HT1080 (cell line): ENCODE results near the gene SCGB1C2. TPM values are rescaled to one million over a fixed set of nuclear protein-coding genes. Genes with fewer than 3 reads are reported as not detected.
A peak's percentile ranks its signal among the peaks of the same experiment; 100 is the strongest.
"Not testable (repeated sequence)": the region's sequence is repeated elsewhere in the genome, so short reads cannot be mapped to it uniquely, and the experiment has no call there.

Source experiments
- DNase-seq: peaks from one replicate; pipeline ENCODE4 v3.0.0-alpha.2; 2015; ENCODE audit warnings: low read depth
- total RNA-seq: library from RNA; depleted of rRNA; stranded (reverse); fragments of >200 nt; shearing (Covaris generic); gene quantifications from 2 replicates; pipeline ENCODE4 v1.2.3, GENCODE V29; 2014

SCGB1C2 gene
- total RNA-seq, 1 experiment from 2014 or later = not detected

DNA sequence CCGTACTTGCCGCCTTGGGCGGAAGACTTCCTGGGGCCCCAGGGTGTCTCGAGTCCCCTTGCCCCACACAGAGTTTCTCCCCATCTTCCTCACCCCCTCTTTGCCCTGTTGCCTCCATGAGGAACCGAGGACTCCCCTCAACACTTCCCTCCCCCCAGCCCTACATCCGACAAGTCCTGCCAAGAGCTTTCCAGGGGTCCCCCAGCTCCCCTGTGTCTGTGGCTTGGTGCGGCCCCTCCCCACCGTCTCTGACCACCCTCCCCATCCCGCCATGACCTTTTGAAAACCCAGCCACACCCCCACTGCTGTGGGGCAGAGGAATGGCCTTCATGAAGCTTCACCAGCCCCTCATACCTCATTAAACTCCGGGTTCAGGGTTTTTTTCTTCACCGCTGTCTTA, 11.4 kb downstream of the SCGB1C2 start:
- DNase-seq = no peak

DNA sequence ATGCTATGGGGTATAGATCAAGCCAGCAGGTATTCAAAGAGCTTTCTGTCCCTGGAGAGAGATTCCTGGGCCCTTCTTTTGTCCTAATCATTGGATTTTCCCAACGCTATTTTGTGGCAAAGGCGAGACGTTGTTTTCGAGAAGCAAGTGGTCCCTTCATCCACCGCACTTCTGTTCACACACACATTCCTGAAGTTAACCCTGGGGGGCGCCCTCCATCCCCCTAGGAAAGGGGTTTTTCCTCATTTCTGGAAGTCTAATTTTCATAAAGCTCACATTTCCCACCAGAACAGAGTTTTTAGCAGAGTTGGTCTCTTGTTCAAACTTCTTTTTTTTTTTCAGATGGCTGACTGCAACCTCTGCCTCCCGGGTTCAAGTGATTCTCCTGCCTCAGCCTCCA, 11.9 kb downstream of the SCGB1C2 start:
- no peak for DNase-seq

DNA sequence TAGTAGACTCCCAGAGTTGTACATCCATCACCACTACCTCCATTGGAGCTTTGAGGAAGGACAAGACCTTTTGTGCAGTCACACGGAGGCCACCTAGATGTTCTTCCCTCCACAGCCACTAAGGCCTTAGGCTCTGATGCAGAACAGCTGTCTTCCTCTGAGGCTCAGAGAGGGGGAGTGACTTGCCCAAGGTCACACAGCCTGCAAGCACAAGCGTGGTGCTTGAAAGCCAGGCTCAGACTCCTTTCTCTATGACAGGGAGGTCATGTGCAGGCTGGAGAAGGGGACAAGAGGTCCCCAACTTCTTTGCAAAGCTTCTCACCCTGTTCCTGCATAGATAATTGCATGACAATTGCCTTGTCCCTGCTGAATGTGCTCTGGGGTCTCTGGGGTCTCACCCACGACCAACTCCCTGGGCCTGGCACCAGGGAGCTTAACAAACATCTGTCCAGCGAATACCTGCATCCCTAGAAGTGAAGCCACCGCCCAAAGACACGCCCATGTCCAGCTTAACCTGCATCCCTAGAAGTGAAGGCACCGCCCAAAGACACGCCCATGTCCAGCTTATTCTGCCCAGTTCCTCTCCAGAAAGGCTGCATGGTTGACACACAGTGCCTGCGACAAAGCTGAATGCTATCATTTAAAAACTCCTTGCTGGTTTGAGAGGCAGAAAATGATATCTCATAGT, 12.7 kb downstream of the SCGB1C2 start:
- no peak for DNase-seq

DNA sequence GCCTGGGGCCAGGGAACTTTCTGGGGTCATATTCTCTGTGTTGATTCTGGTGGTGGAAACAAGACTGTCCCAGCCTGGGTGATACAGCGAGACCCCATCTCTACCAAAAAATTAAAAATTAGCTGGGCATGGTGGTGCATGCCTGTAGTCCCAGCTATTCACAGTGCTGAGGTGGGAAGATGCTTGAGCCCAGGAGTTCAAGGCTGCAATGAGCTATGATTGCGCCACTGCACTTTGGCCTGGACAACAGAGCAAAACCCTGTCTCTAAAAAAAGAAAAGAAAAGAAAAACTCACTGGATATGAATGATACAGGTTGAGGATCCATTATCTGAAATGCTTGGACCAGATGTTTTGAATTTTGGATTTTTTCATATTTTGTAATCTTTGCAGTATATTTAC, 13.6 kb downstream of the SCGB1C2 start:
- DNase-seq = no peak

DNA sequence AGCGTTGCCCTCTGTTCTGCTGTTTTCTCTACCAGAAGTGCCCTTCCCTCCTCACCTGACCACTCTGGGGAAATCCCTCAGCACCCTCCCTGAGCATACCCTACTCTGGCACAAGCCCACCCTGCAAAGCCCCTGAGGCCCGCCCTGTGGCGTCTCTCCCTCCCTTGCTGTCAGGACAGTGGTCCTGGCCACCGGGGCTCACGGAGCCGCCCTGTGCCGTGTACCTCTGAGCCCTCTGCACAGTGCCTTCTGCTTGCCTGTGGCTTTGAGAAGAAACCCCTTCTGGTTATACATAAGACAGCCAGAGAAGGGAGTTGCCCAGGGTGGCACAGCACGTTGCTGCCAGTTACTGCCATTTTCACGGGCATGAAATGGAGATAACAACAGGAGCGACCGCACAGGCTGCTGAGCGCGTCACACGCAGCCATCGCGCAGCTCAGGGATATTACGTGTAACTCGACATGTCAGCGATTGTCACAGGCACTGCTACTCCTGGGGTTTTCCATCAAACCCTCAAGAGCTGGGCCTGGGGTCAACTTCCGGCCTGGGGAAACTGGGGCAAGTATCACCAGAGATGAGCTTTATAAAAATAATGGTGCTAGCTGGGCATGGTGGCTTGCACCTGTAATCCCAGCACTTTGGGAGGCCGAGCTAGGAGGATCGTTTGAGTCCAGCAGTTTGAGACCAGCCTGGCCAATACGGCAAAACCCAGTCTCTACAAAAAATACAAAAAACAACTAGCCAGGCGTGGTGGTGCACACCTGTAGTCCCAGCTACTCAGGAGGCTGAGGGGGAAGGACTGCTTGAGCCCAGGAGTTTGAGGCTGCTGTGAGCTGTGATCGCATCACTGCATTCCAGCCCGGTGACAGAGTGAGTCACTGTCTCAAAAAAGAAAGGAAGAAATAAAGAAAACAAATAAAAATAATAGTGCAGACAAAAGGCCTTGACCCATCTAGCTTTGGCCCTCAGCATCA, 14.8 kb downstream of the SCGB1C2 start:
- DNase-seq = no peak

DNA sequence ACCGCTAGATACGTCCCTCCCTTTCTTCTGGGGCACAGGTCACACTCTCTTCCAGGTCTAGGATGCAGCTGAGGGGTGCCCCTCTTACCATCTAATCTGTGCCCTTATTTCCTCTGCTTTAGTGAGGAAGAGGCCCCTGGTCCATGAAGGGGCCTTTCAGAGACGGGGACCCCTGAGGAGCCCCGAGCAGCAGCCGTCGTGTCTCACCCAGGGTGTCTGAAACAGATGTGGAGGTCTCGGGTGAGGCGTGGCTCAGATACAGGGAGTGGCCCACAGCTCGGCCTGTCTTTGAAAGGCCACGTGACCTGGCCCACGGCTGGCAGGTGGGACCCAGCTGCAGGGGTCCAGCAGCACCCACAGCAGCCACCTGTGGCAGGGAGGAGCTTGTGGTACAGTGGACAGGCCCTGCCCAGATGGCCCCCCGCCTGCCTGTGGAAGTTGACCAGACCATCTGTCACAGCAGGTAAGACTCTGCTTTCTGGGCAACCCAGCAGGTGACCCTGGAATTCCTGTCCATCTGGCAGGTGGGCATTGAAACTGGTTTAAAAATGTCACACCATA, 15.6 kb downstream of the SCGB1C2 start:
- no peak for DNase-seq

DNA sequence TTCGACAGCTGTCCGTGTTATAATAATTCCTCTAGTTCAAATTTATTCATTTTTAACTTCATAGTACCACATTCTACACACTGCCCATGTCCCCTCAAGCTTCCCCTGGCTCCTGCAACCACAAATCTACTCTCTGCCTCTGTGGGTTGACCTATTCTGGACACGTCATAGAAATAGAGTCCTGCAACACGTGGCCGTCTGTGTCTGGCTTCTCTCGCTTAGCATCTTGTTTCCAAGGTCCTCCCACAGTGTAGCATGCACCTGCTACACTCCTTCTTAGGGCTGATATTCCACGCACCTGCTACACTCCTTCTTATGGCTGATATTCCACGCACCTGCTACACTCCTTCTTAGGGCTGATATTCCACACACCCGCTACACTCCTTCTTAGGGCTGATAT, 16.5 kb downstream of the SCGB1C2 start:
- DNase-seq = no peak

DNA sequence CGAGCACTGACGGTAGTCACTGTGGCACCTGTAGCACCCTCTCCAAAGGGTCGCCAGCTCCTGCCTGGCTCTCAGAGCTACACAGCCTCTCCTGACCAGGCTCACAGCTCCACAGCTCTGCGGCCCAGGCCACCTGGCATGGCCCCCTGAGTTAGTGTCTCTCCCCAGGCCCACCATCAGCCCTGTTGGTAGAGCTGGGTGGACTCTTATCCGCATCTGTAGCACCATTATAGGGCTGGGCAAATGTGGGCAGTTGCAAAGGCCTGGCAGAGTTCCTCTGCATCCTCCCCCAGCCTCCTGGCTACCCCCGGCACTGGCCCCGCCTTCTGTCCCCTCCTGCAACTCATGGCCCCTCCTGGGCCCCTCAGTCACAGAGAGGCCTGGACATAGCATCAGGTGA, 18.2 kb downstream of the SCGB1C2 start:
- no peak for DNase-seq

DNA sequence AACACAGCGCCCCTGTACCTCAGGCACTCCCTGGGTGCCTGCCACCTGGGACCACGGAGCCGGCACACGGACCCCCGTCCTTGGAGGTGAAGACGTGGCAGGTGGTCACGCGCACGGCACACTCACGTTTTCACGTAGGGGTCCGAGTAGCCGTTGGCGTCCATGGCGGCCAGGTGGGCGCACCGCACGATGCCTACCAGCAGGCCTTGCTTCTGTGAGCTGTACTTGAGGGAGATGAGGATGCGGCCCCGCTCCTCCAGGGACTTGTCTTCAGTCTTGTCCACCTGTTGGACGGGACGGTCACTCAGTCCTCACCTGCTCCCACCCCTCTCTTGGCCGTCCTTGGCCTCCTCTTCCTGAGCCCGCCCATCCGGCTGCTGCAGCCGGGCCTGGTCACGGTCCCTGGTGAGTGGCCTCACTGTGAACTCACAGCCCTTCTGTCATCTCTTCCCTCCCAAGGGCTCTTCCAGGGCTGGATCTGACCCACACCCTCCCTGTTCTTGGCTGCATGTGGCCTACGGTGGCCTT, 18.8 kb downstream of the SCGB1C2 start:
- DNase-seq = no peak

DNA sequence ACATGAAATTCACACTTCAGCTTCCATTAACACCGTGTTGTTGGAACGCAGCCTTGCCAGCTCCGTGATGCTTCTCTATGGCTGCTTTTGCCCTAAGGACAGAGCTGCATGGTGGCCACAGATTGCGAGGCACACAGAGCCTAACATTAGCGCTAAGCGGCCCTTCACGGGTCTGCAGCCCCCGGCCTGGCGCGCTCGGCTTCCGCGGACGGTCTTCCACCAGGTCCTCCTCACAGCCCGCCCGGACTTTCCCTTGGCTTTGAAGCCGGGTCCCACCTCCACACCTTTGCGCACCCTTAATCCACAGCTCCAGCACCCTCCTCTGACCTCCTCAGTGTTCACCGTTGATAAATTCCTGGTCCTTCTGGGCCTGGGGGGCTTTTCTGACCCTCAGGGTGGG, 19.6 kb downstream of the SCGB1C2 start:
- no peak for DNase-seq

DNA sequence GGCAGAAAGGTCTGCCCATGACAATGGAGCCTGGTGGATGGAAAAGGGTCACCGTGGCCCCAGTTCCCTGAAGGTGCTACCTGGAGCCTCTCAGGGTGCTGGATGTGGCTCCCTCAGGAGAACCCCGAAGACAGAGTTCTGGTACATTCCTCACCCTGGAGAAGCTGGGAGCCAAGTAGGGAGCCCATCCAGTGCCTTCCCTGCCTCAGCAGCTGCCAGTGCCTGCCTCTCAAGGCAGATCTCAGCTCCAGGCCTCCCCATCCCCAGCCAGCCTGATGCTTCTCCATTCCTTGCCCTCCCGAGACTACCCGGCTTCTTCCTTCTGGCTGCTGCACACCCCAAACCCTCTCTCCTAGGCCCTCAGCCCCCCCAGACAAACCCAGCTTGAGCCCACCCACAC, 20.5 kb downstream of the SCGB1C2 start:
- DNase-seq = no peak

DNA sequence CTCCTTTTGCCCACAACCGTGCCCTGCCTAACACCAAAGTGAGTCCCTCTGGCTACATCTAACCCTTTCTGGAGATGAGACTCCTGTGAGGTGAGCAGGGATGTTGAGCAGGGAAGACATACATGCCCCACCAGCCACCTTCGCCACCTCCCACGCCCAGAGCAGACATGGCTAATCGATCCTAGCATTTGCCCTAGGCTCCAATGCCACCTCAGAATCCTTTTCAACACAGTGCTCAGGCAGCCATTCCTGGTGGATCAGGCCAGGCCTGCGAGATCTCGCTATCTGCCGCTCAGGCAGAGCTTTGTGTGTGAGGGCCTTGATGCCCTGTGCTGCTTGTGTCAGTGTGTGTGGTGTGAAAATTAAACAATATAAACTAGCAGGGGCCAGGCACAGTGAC, 21.0 kb downstream of the SCGB1C2 start:
- no peak for DNase-seq

DNA sequence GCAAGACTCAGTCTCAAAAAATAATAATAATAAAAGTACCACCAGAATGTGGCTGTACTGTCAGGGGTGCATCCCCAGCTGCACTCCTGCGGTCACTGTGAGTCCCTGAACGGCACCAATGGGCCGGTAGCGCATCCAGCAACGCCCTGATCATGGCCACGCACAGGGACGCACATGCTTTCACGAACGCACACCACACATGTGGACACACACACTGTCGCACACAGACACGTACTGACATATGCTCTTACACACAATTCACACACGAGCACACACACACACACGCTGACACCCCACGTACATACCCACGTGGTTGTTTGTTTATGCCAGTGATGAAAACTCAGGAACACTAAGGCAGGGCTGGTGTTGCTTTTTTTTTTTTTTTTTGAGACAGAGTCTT, 22.2 kb downstream of the SCGB1C2 start:
- DNase-seq = no peak

DNA sequence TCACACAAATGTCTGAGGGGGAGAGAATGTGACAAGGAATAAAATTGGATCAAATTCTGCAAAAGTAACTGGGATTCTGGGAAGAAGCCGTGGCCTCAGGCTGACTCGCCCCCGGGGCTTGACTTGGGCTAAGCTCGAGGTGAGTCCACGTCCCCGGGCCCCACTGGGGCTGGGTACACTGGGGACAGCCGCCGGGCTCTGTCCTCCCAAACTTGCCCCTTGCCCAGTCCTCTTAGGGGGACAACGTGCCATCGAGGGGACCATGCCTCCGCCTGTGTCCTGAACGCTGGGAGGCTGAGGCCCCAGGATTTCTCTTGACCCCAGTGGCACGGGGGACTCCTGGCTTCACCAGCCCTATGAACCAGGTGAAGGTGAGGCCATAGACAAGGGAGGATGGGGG, 23.0 kb downstream of the SCGB1C2 start:
- no peak for DNase-seq

DNA sequence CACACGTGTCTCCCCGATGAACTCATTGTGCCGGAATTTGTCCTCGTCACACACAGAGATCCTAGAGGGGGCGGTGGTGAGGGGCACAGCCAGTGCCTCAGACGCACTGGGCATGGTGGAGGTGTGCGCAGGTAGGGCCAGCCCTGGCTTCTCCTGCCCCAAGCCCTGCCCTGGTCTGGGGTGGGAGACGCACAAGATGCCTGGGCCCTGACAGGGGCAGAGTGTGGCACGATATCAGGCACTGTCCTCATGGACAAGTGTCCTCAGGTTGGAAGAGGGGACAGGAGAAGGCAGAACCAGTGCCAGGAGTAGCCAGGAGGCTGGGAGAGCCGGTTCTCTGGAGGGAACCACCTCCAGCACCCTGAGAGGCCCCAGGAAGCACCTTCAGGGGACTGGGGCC, 24.1 kb downstream of the SCGB1C2 start:
- no peak for DNase-seq

DNA sequence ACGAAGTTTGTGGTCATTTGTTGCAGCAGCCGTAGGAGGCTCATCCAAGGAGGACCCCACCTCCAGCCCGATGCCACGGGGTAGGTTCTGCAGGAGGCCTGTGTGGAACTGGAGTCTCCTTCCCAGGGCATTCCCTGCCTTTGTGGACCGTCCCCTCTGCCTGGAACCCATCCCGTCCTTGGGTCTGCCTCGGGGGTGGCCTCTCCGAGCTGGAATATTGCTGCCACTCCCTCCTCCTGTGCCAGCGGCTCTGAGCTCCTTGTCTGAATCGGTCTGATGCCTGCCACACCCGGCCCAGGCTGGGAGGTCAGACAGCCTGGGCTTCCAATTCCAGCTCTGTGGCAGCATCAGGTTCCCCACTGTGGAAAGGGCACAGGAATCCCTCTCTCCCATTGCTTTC, 25.3 kb downstream of the SCGB1C2 start:
- DNase-seq = no peak

DNA sequence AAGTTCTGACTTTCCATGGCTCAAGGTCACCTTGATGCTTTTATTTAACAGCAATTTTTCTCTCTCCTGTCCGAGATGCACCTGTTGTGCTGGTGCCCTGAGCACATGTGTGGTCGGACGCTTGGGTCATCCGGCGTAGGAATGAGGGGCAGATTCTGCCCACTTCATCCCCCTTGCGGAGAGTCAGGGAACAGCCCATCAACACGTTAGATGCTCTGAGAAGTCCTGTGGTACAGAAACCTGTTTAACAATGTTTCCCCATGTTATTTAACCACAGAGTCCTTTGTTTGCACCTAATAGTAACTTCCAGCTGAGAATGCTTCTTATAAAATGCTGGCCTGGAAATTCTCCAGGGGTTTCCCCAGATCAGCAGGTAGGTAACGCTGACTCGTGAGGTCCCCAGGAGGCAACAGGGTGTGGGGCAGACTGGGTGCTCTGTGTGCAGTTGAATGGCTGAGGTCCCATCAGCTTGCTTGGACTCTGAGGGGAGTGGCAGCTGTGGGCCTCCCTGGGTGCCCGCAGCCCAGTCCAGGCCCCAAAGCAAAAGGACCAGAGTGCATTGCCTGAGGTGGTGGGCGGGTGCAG, 26.2 kb downstream of the SCGB1C2 start:
- no peak for DNase-seq

DNA sequence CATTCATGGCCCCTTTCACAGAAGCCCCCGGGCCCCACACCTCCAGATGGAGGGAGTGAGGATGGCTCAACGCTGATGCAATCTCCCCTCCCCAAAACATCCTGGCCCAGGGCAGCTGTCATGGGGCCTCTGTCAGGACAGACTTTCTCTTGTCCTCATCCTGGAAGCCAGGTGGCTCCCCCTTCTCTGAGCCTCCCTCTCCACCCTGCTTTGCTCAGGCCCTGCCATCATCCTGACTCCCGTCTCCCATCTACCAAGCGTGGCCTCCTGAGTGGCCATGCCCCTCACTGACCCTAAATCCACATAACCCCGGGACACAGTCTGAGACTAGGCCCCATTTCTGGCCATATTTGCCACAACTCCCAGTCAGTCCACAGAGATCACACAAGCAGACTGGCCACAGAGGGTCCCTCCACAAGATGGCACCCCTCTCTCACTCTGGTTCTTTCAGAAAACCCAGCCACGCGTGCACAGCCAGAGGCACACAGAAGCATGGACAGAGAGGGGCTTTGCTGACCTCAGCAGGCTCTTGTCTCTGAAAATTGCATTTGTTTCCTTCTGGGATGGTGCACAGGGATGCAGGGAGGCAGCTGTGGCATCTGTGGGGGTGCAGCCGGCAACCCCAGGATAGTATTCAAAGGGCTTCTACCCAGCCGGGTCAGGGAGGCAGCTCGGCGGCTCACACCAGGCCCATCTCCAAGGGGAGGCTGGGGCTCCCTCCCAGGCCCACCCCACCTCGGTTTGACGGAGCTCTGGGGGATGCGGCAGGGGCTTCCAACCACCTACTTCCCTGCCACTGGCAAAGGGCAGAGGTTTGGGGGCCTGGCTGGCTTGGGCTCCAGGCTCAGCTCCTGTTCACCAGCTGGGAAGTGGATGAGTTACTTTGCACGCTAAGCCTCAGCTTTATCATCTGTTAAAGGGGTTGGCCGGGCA, 27.2 kb downstream of the SCGB1C2 start:
- DNase-seq = peak; percentile 11

DNA sequence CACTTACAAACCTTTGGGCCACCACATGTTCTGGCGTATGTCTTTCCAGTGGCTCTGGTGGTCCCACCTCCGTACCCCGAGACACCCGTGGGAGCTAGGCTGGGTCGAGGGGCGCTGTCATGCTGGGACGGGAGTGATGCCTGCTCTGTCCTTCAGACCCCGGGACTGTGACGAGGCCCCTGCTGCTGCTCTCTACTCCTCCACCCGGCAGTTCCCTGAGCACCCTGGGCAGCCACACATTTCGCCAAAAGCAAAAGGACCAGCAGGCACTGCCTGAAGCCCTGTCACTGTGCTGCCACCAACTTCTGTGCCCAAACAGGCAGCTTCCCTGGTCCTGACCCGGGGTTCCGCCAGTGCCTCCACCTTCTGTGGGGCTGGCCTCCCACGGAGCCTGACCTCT, 28.6 kb downstream of the SCGB1C2 start:
- DNase-seq = no peak

DNA sequence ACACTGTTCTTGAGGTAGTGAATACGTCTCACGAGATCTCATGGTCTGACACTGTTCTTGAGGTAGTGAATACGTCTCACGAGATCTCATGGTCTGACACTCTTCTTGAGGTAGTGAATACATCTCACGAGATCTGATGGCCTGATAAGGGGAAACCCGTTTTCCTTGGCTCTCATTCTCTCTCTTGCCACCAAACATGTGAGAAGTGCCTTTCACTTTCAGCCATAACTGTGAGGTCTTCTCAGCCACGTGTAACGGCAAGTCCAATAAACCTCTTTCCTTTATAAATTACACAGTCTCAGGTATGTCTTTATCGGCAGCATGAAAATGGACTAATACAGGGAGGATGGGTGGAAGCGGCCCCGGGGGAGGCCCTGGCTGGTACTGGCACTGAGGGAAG, 31.2 kb downstream of the SCGB1C2 start:
- DNase-seq = not testable (repeated sequence)
